Testis (tissue), 3 donors: Measurements from ENCODE around the gene YIPF7. TPM values are rescaled to one million over a fixed set of nuclear protein-coding genes. Genes with fewer than 3 reads are reported as not detected.

Source experiments
- DNase-seq: peaks from one replicate; pipeline ENCODE4 v3.0.0-alpha.2; 2019
- H3K27ac ChIP-seq, 2 donors: fragments of 200-600 bp; sonication (generic); one replicate each; pipeline ENCODE4 v1.5.1; 2019
- H3K27me3 ChIP-seq: fragments of 200-600 bp; sonication (generic); one replicate; pipeline ENCODE4 v1.5.1; 2019
- H3K36me3 ChIP-seq: fragments of 200-600 bp; sonication (generic); one replicate; pipeline ENCODE4 v1.5.1; 2017; ENCODE audit warnings: low read depth; ENCODE audit errors: missing control alignments
- H3K4me1 ChIP-seq: fragments of 200-600 bp; sonication (generic); one replicate; pipeline ENCODE4 v1.5.1; 2019
- H3K4me3 ChIP-seq, 2 donors: fragments of 200-600 bp; sonication (generic); one replicate each; pipeline ENCODE4 v1.5.1; 2017 to 2019
- H3K9me3 ChIP-seq: fragments of 200-600 bp; sonication (generic); one replicate; pipeline ENCODE4 v1.5.1; 2017
- POLR2A ChIP-seq: fragments of 450-650 bp; IDR thresholded peaks from one replicate; pipeline ENCODE4 v1.6.1; 2017; ENCODE audit warnings: antibody characterized with exemption, mild to moderate bottlenecking, moderate library complexity
- WGBS, 2 donors: methylation state at CpG; one replicate each; pipeline ENCODE4 v1.1.5; 2018; 5-methylcytosine and 5-hydroxymethylcytosine counted together
- intact Hi-C: fragments of 100-400 bp; cut with DNase I; formaldehyde crosslinking; loops from one replicate; pipeline ENCODE4 v1.15.1; 2023; ENCODE audit warnings: low total_unique reads
- polyA plus RNA-seq: library from polyadenylated mRNA; stranded (reverse); fragments of 350-450 nt; fragmentation: Illumina TruSeq; extraction: RNeasy Lipid Tissue Mini Kit (QIAGEN cat#74804); gene quantifications from one replicate; pipeline ENCODE4 v1.2.3, GENCODE V29; 2014; ENCODE audit warnings: low read depth, low replicate concordance; ENCODE audit not compliant: insufficient read depth
- total RNA-seq, 2 donors: library from RNA; depleted of rRNA; stranded (reverse); fragments of >200 nt; gene quantifications; one replicate each; pipeline ENCODE4 v1.2.3, GENCODE V29; 2016
- TF ChIP-seq, protein P1 (sequence below), 3 experiments: fragments of 450-650 bp in 2 of 3; fragments of 200-600 bp in 1 of 3; sonication (generic) in 1 of 3; IDR thresholded peaks; one replicate each; pipeline ENCODE4 v1.5.1; 2016 to 2019; ENCODE audit warnings: antibody characterized with exemption in 3 of 3, mild to moderate bottlenecking in 2 of 3, moderate library complexity in 1 of 3

YIPF7 gene
- total and polyA plus RNA-seq, 3 donors from 2014 or later, result not detected

DNA sequence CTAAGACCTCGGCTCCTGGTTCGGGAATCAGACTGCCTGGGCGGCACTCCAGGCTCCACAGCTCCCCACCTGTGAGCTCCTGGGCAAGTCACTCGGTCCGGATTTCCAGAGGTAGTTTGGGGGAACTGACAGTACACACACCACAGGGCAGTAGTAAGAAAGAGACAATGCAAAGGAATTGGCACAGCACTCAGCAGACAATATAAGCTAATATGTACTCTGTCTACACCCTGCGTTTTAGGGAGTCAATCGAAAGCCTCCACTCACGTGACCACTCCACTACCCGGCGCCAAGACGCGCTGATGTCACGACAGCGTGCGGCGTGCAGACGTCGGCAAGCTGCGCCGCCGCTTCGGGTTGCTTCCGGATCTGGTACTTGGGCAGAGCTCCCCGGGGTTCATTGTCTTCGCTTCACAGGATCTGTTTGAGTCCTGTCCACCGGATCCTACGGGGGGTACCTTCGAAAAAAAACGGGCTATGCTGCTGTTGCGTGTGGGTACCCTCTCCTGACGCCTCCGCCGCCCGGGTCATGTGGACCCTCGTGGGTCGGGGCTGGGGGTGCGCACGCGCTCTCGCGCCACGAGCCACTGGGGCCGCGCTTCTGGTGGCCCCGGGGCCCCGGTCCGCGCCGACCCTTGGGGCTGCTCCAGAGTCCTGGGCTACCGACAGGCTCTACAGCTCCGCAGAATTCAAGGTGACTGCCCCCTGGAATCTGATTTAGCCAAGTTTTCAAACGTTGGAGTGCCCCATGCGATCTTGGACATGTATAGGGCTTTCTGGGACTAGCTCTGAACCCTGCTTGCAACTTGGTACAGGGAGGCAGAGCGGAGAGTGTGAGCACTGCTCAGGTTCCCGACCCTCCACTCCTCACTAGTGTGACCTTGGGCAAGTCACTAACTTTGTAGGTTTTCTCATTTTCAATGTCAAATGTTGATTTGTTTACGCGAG is 26.9 kb upstream of the YIPF7 start, which contains the start of gene GUF1:
Gene GUF1, plus strand, starts transcription at position 327 of the 948 bp plus-strand sequence. Its CDS starts 203 bp downstream, at position 530.
- intact Hi-C loops, result no loop called here
- Histone ChIP-seq H3K9me3 (no peaks in the 10 kb centered on the region), H3K27me3 (no peaks in the 10 kb centered on the region), H3K27ac (peak within 1 kb of the TSS; percentile 93 to 95), H3K4me1 (peaks cover 6% of the 10 kb centered on the region), H3K36me3 (no peaks in the 10 kb centered on the region), H3K4me3 (peak within 1 kb of the TSS; percentile 82 to 98)
- TF ChIP-seq POLR2A, result no peak
- TF ChIP-seq, protein P1, sequence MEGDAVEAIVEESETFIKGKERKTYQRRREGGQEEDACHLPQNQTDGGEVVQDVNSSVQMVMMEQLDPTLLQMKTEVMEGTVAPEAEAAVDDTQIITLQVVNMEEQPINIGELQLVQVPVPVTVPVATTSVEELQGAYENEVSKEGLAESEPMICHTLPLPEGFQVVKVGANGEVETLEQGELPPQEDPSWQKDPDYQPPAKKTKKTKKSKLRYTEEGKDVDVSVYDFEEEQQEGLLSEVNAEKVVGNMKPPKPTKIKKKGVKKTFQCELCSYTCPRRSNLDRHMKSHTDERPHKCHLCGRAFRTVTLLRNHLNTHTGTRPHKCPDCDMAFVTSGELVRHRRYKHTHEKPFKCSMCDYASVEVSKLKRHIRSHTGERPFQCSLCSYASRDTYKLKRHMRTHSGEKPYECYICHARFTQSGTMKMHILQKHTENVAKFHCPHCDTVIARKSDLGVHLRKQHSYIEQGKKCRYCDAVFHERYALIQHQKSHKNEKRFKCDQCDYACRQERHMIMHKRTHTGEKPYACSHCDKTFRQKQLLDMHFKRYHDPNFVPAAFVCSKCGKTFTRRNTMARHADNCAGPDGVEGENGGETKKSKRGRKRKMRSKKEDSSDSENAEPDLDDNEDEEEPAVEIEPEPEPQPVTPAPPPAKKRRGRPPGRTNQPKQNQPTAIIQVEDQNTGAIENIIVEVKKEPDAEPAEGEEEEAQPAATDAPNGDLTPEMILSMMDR (IDR thresholded peaks at IDR 0.05), result no peak
- 1% methylated on average over 44 to 57 of the region's 57 CpGs for WGBS, 2 donors
- DNase-seq, result peak; percentile 94

DNA sequence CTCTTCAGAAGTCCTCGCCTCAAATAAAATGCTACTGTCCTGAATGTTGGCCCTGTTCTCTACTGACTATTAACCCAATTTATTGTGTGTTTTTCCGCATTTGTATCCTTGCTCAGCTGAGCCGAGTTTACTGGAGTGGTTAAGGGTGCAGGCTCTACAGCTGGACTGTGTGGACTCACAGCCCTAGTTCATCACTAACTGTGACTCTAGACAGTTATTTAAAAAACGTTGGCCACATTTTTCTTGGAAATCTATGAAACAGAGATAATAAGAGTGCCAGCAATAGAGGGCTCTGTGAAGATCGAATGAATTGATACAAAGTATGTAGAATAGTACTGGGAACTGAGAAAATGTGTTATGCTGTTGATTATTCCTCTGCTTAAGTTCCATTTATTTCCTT is 23.9 kb upstream of the YIPF7 start:
- H3K27me3 ChIP-seq, result no peaks in the 10 kb centered on the region
- TF ChIP-seq, protein P1 (IDR thresholded peaks at IDR 0.05), result no peak
- no peak for TF ChIP-seq POLR2A
- H3K4me1 ChIP-seq, result peaks cover 6% of the 10 kb centered on the region
- no peak overlapping the region for H3K4me3 ChIP-seq
- H3K9me3 ChIP-seq, result no peaks in the 10 kb centered on the region
- 42 to 54% methylated on average over 5 of the region's 5 CpGs for WGBS, 2 donors
- no peak for DNase-seq
- intact Hi-C loops, result no loop called here
- no peak overlapping the region for H3K27ac ChIP-seq
- no peaks in the 10 kb centered on the region for H3K36me3 ChIP-seq

DNA sequence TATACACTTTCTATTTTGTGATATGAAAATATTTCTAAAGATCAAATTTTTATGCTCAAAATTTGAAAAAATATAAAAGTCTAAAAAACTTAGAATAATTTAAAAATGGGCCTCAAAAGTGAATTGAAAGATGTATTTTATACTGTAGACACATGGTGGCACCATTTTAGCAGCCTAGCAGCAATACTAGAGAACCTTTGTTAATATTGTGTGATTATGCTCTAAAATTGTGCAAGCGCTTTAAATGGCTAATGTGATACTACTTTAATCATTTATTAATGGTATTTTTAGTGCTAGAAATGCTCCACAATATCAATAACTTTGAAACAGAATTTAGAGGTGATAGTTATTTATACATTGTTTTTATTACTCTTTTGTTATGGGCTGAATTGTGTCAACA is 23.0 kb upstream of the YIPF7 start:
- Histone ChIP-seq H3K4me1 (peaks cover 6% of the 10 kb centered on the region), H3K4me3 (no peak overlapping the region), H3K36me3 (no peaks in the 10 kb centered on the region), H3K9me3 (no peaks in the 10 kb centered on the region), H3K27me3 (no peaks in the 10 kb centered on the region), H3K27ac (no peak overlapping the region)
- DNase-seq, result no peak
- intact Hi-C loops, result no loop called here
- TF ChIP-seq, protein P1 (IDR thresholded peaks at IDR 0.05), result no peak
- no peak for TF ChIP-seq POLR2A
- WGBS, 2 donors, result 78 to 90% methylated on average over 1 of the region's 1 CpG

DNA sequence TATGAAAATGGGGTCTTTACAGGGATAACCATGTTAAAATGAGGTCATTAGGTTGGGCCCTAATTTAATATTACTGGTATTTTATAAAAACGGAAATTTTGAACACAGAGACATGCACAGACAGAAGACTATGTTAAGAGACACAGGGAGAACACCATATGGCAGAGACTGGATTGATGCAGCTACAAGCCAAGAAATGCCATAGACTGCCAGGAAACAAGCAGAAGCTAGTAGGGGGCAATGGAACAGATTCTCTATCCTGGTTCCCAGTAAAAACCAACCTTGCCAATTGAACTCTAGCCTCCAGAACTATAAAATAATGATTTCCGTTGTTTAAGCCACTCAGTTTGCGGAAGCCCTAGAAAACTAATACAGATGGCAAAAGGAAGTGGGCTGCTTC is 20.2 kb upstream of the YIPF7 start:
- no peaks in the 10 kb centered on the region for H3K9me3 ChIP-seq
- no peaks in the 10 kb centered on the region for H3K36me3 ChIP-seq
- DNase-seq, result no peak
- H3K4me3 ChIP-seq, result no peak overlapping the region
- intact Hi-C loops, result no loop called here
- 95 to 97% methylated on average over 3 of the region's 3 CpGs for WGBS, 2 donors
- H3K4me1 ChIP-seq, result no peaks in the 10 kb centered on the region
- TF ChIP-seq POLR2A, result no peak
- TF ChIP-seq, protein P1 (IDR thresholded peaks at IDR 0.05), result no peak
- H3K27ac ChIP-seq, result no peak overlapping the region
- H3K27me3 ChIP-seq, result no peaks in the 10 kb centered on the region
